GM23338 (cell line): Measurements from ENCODE around the gene PKP3.

ENCODE experiments used
- CREB1 ChIP-seq: fragments of 250-450 bp; sonication (Bioruptor Pico); IDR thresholded peaks from 2 replicates; pipeline ENCODE4 v1.5.0; 2020; ENCODE audit warnings: low read depth, mild to moderate bottlenecking, moderate library complexity
- EZH2 ChIP-seq: fragments of 200-600 bp; sonication (generic); IDR thresholded peaks from one replicate; pipeline ENCODE4 v1.8.0; 2017; ENCODE audit warnings: antibody characterized with exemption, mild to moderate bottlenecking, low read depth; ENCODE audit not compliant: unreplicated experiment
- EZH2phosphoT487 ChIP-seq: fragments of 200-600 bp; sonication (generic); IDR thresholded peaks from one replicate; pipeline ENCODE4 v1.8.1; 2018; ENCODE audit warnings: antibody characterized with exemption; ENCODE audit not compliant: unreplicated experiment
- POLR2AphosphoS5 ChIP-seq: IDR thresholded peaks from 2 replicates; pipeline ENCODE4 v1.6.1; 2016; ENCODE audit warnings: antibody characterized with exemption, low read depth
- STAT1 ChIP-seq: IDR thresholded peaks from one replicate; pipeline ENCODE4 v1.6.1; 2016; ENCODE audit warnings: antibody characterized with exemption; ENCODE audit not compliant: unreplicated experiment
- ZNF331 ChIP-seq: fragments of 250-450 bp; sonication (Bioruptor Pico); IDR thresholded peaks from 2 replicates; pipeline ENCODE4 v1.5.0; 2020; ENCODE audit warnings: low read depth, mild to moderate bottlenecking, moderate library complexity
- TF ChIP-seq, protein P1 (sequence below), 2 experiments: fragments of 200-600 bp in 1 of 2; sonication (generic) in 1 of 2; conservative IDR thresholded peaks; 2 replicates each; pipeline versions ENCODE4 v1.5.1 to v1.6.1; 2016 to 2017; ENCODE audit warnings: antibody characterized with exemption in 2 of 2, low read depth in 2 of 2, mild to moderate bottlenecking in 2 of 2, moderate library complexity in 1 of 2
- TF ChIP-seq, protein P2 (sequence below): fragments of 250-450 bp; sonication (Bioruptor Pico); IDR thresholded peaks from 2 replicates; pipeline ENCODE4 v1.5.0; 2020; ENCODE audit warnings: mild to moderate bottlenecking, moderate library complexity
- TF ChIP-seq, protein P3 (sequence below): IDR thresholded peaks from 2 replicates; pipeline ENCODE4 v1.6.1; 2016; ENCODE audit warnings: antibody characterized with exemption
- TF ChIP-seq, protein P4 (sequence below): IDR thresholded peaks from one replicate; pipeline ENCODE4 v1.6.1; 2018; ENCODE audit warnings: antibody characterized with exemption; ENCODE audit not compliant: unreplicated experiment

DNA sequence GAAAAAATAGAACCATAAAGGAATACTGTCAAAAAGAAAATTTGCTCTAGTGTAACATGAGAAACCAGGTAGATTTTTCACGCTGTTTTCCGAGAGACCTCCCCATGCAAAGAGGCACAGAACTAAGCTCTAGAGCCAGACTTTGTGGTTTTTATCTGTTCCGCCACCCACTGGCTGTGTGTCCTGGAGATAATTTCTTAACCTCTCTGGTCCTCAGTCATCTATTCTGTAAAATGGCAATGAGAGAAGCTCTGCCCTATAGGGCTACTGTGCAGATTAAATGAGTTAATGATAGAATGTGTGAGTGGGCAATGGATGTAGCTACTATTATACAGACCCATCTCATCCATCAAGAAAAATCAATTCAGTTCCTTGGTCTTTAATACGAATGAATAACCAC is 30.2 kb downstream of the PKP3 start:
- TF ChIP-seq, protein P1, sequence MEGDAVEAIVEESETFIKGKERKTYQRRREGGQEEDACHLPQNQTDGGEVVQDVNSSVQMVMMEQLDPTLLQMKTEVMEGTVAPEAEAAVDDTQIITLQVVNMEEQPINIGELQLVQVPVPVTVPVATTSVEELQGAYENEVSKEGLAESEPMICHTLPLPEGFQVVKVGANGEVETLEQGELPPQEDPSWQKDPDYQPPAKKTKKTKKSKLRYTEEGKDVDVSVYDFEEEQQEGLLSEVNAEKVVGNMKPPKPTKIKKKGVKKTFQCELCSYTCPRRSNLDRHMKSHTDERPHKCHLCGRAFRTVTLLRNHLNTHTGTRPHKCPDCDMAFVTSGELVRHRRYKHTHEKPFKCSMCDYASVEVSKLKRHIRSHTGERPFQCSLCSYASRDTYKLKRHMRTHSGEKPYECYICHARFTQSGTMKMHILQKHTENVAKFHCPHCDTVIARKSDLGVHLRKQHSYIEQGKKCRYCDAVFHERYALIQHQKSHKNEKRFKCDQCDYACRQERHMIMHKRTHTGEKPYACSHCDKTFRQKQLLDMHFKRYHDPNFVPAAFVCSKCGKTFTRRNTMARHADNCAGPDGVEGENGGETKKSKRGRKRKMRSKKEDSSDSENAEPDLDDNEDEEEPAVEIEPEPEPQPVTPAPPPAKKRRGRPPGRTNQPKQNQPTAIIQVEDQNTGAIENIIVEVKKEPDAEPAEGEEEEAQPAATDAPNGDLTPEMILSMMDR (conservative IDR thresholded peaks at IDR 0.05; ENCODE audit: low read depth in 2 of 2): no peak
- TF ChIP-seq, protein P2, sequence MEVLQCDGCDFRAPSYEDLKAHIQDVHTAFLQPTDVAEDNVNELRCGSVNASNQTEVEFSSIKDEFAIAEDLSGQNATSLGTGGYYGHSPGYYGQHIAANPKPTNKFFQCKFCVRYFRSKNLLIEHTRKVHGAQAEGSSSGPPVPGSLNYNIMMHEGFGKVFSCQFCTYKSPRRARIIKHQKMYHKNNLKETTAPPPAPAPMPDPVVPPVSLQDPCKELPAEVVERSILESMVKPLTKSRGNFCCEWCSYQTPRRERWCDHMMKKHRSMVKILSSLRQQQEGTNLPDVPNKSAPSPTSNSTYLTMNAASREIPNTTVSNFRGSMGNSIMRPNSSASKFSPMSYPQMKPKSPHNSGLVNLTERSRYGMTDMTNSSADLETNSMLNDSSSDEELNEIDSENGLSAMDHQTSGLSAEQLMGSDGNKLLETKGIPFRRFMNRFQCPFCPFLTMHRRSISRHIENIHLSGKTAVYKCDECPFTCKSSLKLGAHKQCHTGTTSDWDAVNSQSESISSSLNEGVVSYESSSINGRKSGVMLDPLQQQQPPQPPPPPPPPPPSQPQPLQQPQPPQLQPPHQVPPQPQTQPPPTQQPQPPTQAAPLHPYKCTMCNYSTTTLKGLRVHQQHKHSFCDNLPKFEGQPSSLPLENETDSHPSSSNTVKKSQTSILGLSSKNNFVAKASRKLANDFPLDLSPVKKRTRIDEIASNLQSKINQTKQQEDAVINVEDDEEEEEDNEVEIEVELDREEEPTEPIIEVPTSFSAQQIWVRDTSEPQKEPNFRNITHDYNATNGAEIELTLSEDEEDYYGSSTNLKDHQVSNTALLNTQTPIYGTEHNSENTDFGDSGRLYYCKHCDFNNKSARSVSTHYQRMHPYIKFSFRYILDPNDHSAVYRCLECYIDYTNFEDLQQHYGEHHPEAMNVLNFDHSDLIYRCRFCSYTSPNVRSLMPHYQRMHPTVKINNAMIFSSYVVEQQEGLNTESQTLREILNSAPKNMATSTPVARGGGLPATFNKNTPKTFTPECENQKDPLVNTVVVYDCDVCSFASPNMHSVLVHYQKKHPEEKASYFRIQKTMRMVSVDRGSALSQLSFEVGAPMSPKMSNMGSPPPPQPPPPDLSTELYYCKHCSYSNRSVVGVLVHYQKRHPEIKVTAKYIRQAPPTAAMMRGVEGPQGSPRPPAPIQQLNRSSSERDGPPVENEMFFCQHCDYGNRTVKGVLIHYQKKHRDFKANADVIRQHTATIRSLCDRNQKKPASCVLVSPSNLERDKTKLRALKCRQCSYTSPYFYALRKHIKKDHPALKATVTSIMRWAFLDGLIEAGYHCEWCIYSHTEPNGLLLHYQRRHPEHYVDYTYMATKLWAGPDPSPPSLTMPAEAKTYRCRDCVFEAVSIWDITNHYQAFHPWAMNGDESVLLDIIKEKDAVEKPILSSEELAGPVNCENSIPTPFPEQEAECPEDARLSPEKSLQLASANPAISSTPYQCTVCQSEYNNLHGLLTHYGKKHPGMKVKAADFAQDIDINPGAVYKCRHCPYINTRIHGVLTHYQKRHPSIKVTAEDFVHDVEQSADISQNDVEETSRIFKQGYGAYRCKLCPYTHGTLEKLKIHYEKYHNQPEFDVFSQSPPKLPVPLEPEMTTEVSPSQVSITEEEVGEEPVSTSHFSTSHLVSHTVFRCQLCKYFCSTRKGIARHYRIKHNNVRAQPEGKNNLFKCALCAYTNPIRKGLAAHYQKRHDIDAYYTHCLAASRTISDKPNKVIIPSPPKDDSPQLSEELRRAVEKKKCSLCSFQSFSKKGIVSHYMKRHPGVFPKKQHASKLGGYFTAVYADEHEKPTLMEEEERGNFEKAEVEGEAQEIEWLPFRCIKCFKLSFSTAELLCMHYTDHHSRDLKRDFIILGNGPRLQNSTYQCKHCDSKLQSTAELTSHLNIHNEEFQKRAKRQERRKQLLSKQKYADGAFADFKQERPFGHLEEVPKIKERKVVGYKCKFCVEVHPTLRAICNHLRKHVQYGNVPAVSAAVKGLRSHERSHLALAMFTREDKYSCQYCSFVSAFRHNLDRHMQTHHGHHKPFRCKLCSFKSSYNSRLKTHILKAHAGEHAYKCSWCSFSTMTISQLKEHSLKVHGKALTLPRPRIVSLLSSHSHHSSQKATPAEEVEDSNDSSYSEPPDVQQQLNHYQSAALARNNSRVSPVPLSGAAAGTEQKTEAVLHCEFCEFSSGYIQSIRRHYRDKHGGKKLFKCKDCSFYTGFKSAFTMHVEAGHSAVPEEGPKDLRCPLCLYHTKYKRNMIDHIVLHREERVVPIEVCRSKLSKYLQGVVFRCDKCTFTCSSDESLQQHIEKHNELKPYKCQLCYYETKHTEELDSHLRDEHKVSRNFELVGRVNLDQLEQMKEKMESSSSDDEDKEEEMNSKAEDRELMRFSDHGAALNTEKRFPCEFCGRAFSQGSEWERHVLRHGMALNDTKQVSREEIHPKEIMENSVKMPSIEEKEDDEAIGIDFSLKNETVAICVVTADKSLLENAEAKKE: no peak
- TF ChIP-seq EZH2 (no peak), POLR2AphosphoS5 (no peak), CREB1 (CRISPR knock-in tag) (no peak), EZH2phosphoT487 (no peak), STAT1 (no peak), ZNF331 (CRISPR knock-in tag) (no peak)
- TF ChIP-seq, protein P3, sequence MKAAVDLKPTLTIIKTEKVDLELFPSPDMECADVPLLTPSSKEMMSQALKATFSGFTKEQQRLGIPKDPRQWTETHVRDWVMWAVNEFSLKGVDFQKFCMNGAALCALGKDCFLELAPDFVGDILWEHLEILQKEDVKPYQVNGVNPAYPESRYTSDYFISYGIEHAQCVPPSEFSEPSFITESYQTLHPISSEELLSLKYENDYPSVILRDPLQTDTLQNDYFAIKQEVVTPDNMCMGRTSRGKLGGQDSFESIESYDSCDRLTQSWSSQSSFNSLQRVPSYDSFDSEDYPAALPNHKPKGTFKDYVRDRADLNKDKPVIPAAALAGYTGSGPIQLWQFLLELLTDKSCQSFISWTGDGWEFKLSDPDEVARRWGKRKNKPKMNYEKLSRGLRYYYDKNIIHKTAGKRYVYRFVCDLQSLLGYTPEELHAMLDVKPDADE: no peak
- TF ChIP-seq, protein P4, sequence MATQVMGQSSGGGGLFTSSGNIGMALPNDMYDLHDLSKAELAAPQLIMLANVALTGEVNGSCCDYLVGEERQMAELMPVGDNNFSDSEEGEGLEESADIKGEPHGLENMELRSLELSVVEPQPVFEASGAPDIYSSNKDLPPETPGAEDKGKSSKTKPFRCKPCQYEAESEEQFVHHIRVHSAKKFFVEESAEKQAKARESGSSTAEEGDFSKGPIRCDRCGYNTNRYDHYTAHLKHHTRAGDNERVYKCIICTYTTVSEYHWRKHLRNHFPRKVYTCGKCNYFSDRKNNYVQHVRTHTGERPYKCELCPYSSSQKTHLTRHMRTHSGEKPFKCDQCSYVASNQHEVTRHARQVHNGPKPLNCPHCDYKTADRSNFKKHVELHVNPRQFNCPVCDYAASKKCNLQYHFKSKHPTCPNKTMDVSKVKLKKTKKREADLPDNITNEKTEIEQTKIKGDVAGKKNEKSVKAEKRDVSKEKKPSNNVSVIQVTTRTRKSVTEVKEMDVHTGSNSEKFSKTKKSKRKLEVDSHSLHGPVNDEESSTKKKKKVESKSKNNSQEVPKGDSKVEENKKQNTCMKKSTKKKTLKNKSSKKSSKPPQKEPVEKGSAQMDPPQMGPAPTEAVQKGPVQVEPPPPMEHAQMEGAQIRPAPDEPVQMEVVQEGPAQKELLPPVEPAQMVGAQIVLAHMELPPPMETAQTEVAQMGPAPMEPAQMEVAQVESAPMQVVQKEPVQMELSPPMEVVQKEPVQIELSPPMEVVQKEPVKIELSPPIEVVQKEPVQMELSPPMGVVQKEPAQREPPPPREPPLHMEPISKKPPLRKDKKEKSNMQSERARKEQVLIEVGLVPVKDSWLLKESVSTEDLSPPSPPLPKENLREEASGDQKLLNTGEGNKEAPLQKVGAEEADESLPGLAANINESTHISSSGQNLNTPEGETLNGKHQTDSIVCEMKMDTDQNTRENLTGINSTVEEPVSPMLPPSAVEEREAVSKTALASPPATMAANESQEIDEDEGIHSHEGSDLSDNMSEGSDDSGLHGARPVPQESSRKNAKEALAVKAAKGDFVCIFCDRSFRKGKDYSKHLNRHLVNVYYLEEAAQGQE: no peak
